ENCODE data around the gene REC114.

The REC114 gene

GRCh38 chr15:73608941-73609340, 166.0 kb downstream of the REC114 start:
- no peak for DNase-seq
